Globus pallidus (tissue), 1 donor: ENCODE data around the gene AKNAD1.
"Not testable (repeated sequence)": the region's sequence is repeated elsewhere in the genome, so short reads cannot be mapped to it uniquely, and the experiment has no call there.

Experiments
- DNase-seq: peaks from one replicate; pipeline ENCODE4 v3.0.0-alpha.2; 2015; ENCODE audit warnings: low spot score

Gene AKNAD1

GRCh38 chr1:108856994-108857393 lies at the start of gene AKNAD1:
Gene AKNAD1 (minus strand): TSS chr1:108857094. CDS start chr1:108852664, 4,430 bp downstream.
- DNase-seq: no peak

GRCh38 chr1:108901106-108901505 lies 44.2 kb upstream of the AKNAD1 start:
- no peak for DNase-seq

- DNase-seq: peak; percentile 76
Measured at GRCh38 chr1:108897865-108898720, 41.2 kb upstream of the AKNAD1 start.

GRCh38 chr1:108896146-108897145 lies 39.6 kb upstream of the AKNAD1 start:
- peak; percentile 72 for DNase-seq

- DNase-seq: no peak
Measured at GRCh38 chr1:108893141-108893530, 36.2 kb upstream of the AKNAD1 start.

GRCh38 chr1:108892356-108893140 lies 35.7 kb upstream of the AKNAD1 start:
- DNase-seq: no peak

GRCh38 chr1:108889706-108890384 lies 33.0 kb upstream of the AKNAD1 start:
- DNase-seq: no peak

- not testable (repeated sequence) for DNase-seq
Measured at GRCh38 chr1:108889006-108889645, 32.2 kb upstream of the AKNAD1 start.

GRCh38 chr1:108886292-108886691 lies 29.4 kb upstream of the AKNAD1 start:
- no peak for DNase-seq

GRCh38 chr1:108884968-108885367 lies 28.1 kb upstream of the AKNAD1 start:
- DNase-seq: no peak

- DNase-seq: no peak
Measured at GRCh38 chr1:108882837-108883236, 25.9 kb upstream of the AKNAD1 start.

- DNase-seq: no peak
Measured at GRCh38 chr1:108881369-108881768, 24.5 kb upstream of the AKNAD1 start.

- no peak for DNase-seq
Measured at GRCh38 chr1:108880850-108881249, 24.0 kb upstream of the AKNAD1 start.

GRCh38 chr1:108878678-108879077 lies 21.8 kb upstream of the AKNAD1 start:
- DNase-seq: peak; percentile 52

- no peak for DNase-seq
Measured at GRCh38 chr1:108878160-108878469, 21.2 kb upstream of the AKNAD1 start.

- peak; percentile 64 for DNase-seq
Measured at GRCh38 chr1:108877348-108878159, 20.7 kb upstream of the AKNAD1 start.

- no peak for DNase-seq
Measured at GRCh38 chr1:108871050-108871724, 14.3 kb upstream of the AKNAD1 start.

GRCh38 chr1:108865316-108865910 lies 8.5 kb upstream of the AKNAD1 start:
- no peak for DNase-seq

GRCh38 chr1:108863984-108864383 lies 7.1 kb upstream of the AKNAD1 start:
- no peak for DNase-seq
